ENCODE data around the gene KCNJ3.

DNA sequence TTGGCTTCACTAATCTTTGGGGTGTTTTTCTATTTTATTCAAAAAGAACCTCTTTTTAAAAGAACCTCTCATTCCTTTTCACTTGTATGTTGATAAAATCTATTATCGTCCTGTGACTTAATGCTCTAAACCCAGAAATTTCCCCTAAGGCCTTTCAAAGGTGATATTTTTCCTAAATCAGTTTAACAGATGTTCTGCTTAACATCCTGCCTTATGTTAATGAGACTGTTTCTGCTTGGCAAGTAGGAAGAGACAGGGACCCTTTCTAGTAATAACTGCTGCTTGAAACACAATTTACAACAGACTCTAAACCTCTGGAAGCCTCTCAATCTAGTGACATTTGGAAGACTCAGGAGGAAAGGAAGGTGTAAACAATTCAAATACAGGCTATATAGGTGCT lies 128.8 kb downstream of the KCNJ3 start:
- TF ChIP-seq POLR2AphosphoS5 (IDR thresholded peaks at IDR 0.05; ENCODE audit: low read depth, low read length) (no peak), CTCF (IDR thresholded peaks at IDR 0.05) (no peak), TCF7L2 (IDR thresholded peaks at IDR 0.05; ENCODE audit: low read depth, low read length) (no peak)
